Smooth muscle cell of bladder (primary cell): Measurements from ENCODE around the gene SLC2A3. TPM values are rescaled to one million over a fixed set of nuclear protein-coding genes. Genes with fewer than 3 reads are reported as not detected.

ENCODE experiments used
- total RNA-seq: library from RNA; depleted of rRNA; stranded (reverse); fragments of >200 nt; gene quantifications from 2 replicates; pipeline ENCODE4 v1.2.3, GENCODE V29; 2014

The SLC2A3 gene
- 80.4 and 148 TPM in 2 replicates for total RNA-seq

DNA sequence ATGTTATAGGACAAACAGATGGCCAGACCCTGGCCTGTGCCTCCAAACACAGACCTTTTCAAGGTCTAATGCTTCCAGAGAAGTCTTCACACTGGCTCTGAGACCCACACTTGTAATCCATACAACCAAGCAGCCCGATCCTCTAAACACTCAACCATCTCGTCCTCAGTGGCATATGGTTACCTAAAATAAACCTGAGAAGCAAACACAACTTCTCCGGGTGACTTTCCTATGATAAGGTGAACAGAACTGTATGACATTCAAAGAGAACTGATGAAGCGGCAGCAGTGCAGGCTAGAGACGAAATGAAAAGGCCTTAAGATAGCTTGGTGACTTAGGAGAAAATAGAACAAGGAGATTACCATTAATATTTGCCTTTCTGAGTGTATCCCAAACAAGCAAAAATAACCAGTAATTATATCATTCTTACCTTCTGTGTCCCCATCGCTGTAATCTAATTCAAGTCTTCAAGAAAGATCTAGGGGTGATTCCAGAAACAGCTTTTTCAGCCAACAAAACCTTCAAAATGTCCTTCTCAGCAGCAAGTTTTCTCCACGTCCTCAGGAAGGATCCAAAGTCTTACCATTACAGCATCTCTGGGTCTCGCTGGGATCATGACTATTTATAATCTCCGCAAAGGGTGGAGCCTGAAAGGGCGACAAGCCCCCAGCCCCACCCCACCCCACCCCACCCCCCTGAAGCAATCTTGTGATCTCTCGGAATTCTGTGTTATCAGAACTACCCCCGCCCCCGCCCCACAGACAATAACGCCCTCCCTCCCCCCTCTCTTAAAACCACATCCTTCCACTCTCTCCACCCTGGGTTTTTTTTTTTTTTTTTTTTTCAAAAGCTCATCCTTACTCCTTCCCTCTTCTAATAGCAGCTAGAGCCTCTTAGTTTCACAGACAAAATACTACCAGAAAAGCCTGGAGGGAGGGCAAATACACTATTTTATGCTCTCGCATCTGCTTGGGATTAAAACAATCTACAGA lies at the start of gene SLC2A3:
Gene SLC2A3 (minus strand): TSS at position 598 of the 992 bp plus-strand sequence. CDS start 153 bp downstream, at position 445.

DNA sequence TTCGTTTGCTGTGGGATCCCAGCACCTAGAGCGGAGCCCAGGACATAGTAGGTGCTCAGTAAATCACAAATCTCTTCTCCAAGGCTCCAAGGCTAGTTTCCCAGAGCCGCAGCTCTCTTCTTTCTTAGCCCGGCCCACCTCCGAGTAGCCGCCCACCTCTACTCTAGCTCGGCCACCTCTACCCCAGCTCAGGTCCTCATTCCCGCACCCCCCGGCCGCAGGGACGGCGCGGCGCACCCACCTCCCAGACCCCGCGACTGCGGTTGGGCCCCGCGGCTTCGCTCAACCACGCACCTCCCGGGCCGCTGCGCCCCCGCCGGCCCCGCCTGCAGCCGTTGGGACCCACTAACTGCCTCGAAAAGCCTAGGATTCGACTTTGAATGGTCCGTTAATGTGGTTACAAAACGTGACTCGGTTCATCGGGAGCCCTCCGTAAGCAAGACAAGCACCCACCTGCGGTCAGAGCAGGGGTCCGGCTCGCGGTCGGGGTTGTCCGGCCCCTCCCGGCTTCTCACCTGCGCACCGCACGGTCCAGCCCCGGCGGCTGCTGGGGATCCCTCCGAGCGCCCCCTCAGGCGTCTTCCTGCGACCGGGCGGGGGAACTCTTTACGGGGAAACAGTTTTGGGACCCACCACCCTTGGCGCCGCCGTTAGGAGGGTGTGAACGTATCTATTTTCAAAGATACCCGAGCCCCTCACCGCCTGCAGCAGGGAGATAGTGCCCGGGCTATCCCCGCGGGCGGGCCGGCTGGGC lies 63.2 kb downstream of the SLC2A3 start, which contains the start of gene SLC2A14:
Gene SLC2A14 (minus strand): TSS at position 350 of the 754 bp plus-strand sequence. CDS start 3,035 bp downstream, outside the sequence.

Other genes with a start within 250 kb of the SLC2A3 start
- gene GDF3, start 240.4 kb downstream of the SLC2A3 start, total RNA-seq, result not detected in 2 replicates
- not detected in 2 replicates for gene DPPA3, start 224.8 kb downstream of the SLC2A3 start, total RNA-seq
- gene CLEC4C, start 188.8 kb downstream of the SLC2A3 start, total RNA-seq, result not detected in 2 replicates
- not detected in 2 replicates for gene NANOGNB, start 171.0 kb downstream of the SLC2A3 start, total RNA-seq
- gene NANOG, start 146.8 kb downstream of the SLC2A3 start, total RNA-seq, result not detected in 2 replicates
- not detected in 2 replicates for gene SLC2A14, start 63.3 kb downstream of the SLC2A3 start, total RNA-seq
- gene FOXJ2, start 96.5 kb upstream of the SLC2A3 start, total RNA-seq, result 3.5 and 3.7 TPM in 2 replicates
- gene C3AR1, start 130.2 kb upstream of the SLC2A3 start, total RNA-seq, result 0.14 and 0.18 TPM in 2 replicates
- 29.9 and 32.0 TPM in 2 replicates for gene NECAP1, start 146.1 kb upstream of the SLC2A3 start, total RNA-seq
- gene CLEC4A, start 187.4 kb upstream of the SLC2A3 start, total RNA-seq, result 0.28 and 0.65 TPM in 2 replicates
- not detected in 2 replicates for gene ZNF705A, start 220.8 kb upstream of the SLC2A3 start, total RNA-seq